Mesothelial cell of epicardium (in vitro differentiated cells): Measurements from ENCODE around the gene MED27. TPM values are rescaled to one million over a fixed set of nuclear protein-coding genes. Genes with fewer than 3 reads are reported as not detected.

ENCODE experiments used
- DNase-seq, 2 experiments: peaks; one replicate each; pipeline ENCODE4 v3.0.0; 2021; ENCODE audit warnings: low spot score in 2 of 2; ENCODE audit not compliant: unreplicated experiment in 2 of 2
- H3K27ac Mint-ChIP-seq: 2 replicates; pipeline ENCODE4 v1.8.0; 2021; ENCODE audit warnings: mixed read lengths
- H3K27me3 Mint-ChIP-seq: 2 replicates; pipeline ENCODE4 v1.8.0; 2021; ENCODE audit warnings: low read depth, mixed read lengths
- H3K36me3 Mint-ChIP-seq: 2 replicates; pipeline ENCODE4 v1.8.0; 2021; ENCODE audit warnings: mixed read lengths
- H3K4me1 Mint-ChIP-seq: 2 replicates; pipeline ENCODE4 v1.8.0; 2021; ENCODE audit warnings: mixed read lengths
- H3K4me3 Mint-ChIP-seq: 2 replicates; pipeline ENCODE4 v1.8.0; 2021; ENCODE audit warnings: mild to moderate bottlenecking, moderate library complexity, mixed read lengths
- H3K9me3 Mint-ChIP-seq: 2 replicates; pipeline ENCODE4 v1.8.0; 2021; ENCODE audit warnings: mixed read lengths
- total RNA-seq: library from RNA; stranded (reverse); gene quantifications from 3 replicates; pipeline ENCODE4 v1.2.1, GENCODE V29; 2021
- TF ChIP-seq, protein P1 (sequence below): fragments of 200-600 bp; sonication (generic); IDR thresholded peaks from one replicate; pipeline ENCODE4 v1.5.0; 2021; ENCODE audit warnings: antibody characterized with exemption; ENCODE audit not compliant: unreplicated experiment

Gene MED27
- total RNA-seq, 1 donor from 2014 or later, result 29.0 TPM

DNA sequence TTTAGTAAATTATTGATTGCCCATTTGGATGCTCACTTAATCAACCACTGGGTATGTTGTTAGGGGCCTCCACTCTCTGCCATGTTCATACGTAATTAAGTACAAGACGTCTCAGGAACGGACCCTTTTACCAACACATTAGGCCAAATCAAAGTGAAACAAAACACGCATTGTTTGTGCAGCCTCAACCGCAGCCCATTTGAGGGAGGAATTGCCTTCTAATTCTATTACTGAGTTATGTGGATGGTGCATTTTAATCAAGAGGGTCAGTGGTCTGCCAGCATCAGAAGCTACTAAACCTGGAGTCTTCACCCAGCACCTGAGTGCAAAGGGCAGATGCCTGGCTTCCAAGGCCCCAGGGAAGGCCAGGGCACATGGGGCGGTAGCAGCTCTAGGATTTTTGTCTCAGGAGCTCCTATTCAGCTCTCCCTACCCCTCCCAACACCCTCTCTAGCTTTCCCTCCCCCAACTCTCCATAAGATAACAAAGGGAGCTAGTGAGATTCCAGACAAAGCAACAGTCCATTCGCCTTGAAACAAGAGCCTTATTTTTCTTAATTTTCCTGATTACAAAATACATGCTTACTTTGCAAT lies 7.9 kb upstream of the MED27 start:
- TF ChIP-seq, protein P1, sequence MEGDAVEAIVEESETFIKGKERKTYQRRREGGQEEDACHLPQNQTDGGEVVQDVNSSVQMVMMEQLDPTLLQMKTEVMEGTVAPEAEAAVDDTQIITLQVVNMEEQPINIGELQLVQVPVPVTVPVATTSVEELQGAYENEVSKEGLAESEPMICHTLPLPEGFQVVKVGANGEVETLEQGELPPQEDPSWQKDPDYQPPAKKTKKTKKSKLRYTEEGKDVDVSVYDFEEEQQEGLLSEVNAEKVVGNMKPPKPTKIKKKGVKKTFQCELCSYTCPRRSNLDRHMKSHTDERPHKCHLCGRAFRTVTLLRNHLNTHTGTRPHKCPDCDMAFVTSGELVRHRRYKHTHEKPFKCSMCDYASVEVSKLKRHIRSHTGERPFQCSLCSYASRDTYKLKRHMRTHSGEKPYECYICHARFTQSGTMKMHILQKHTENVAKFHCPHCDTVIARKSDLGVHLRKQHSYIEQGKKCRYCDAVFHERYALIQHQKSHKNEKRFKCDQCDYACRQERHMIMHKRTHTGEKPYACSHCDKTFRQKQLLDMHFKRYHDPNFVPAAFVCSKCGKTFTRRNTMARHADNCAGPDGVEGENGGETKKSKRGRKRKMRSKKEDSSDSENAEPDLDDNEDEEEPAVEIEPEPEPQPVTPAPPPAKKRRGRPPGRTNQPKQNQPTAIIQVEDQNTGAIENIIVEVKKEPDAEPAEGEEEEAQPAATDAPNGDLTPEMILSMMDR, result no peak
- H3K27ac Mint-ChIP-seq, result no peak overlapping the region
- no peak overlapping the region for H3K4me3 Mint-ChIP-seq
- H3K9me3 Mint-ChIP-seq, result no peaks in the 10 kb centered on the region
- peaks cover 63% of the 10 kb centered on the region for H3K27me3 Mint-ChIP-seq
- H3K36me3 Mint-ChIP-seq, result no peaks in the 10 kb centered on the region
- no peaks in the 10 kb centered on the region for H3K4me1 Mint-ChIP-seq
- no peak for DNase-seq

GRCh38 chr9:132082188-132082587 lies 2.5 kb upstream of the MED27 start:
- Mint-ChIP-seq H3K4me3 (no peak overlapping the region), H3K4me1 (peaks cover 24% of the 10 kb centered on the region), H3K36me3 (peaks cover 2% of the 10 kb centered on the region), H3K27ac (no peak overlapping the region), H3K27me3 (peaks cover 37% of the 10 kb centered on the region), H3K9me3 (no peaks in the 10 kb centered on the region)
- TF ChIP-seq, protein P1, result no peak
- no peak for DNase-seq

DNA sequence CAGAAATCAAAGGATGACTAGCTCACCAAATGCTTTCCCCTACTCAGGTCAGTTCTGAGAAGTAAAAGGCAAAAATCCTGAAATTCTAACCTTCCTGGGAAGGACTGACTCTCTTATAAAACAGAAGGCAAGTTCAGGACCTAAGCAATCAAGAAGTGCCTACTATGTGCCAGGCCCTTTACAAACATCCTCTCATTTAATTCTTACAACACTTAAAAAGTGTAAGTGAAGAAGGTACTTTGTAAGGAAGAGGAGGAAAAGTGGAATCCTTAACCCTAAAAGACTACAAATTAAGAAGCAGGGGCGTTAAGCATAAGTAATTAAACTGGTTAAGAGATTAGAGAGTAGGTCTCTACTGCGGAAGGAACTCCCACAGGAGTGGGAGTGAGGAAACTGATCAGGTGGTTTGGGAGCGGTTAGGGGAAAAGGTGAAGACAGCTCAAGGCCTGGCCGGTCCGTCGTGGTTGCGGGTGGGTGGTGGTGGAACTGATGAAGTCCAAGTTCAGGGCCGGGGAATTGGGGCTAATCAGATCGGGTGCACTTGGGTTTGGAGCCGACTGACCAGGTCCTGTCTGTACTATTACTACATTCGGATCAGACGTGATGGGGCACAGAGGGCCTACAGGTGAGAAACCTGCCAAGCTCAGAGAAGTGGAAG lies 839 bp downstream of the MED27 start:
- peaks cover 7% of the 10 kb centered on the region for H3K27me3 Mint-ChIP-seq
- TF ChIP-seq, protein P1, result no peak
- H3K9me3 Mint-ChIP-seq, result no peaks in the 10 kb centered on the region
- H3K27ac Mint-ChIP-seq, result peak overlapping the region; percentile 88
- DNase-seq, result no peak
- H3K4me3 Mint-ChIP-seq, result peak overlapping the region; percentile 89
- peaks cover 10% of the 10 kb centered on the region for H3K36me3 Mint-ChIP-seq
- H3K4me1 Mint-ChIP-seq, result peaks cover 31% of the 10 kb centered on the region

GRCh38 chr9:132077881-132078698 lies 1.6 kb downstream of the MED27 start:
- Mint-ChIP-seq H3K27ac (peak overlapping the region; percentile 88), H3K36me3 (peaks cover 11% of the 10 kb centered on the region), H3K27me3 (peaks cover 4% of the 10 kb centered on the region), H3K4me1 (peaks cover 31% of the 10 kb centered on the region), H3K4me3 (peak overlapping the region; percentile 89), H3K9me3 (no peaks in the 10 kb centered on the region)
- TF ChIP-seq, protein P1, result no peak
- DNase-seq, result peak; percentile 43 to 65

GRCh38 chr9:132075853-132076252 lies 3.8 kb downstream of the MED27 start:
- H3K36me3 Mint-ChIP-seq, result peaks cover 14% of the 10 kb centered on the region
- TF ChIP-seq, protein P1, result no peak
- DNase-seq, result no peak
- no peak overlapping the region for H3K4me3 Mint-ChIP-seq
- H3K4me1 Mint-ChIP-seq, result peaks cover 31% of the 10 kb centered on the region
- H3K9me3 Mint-ChIP-seq, result no peaks in the 10 kb centered on the region
- no peaks in the 10 kb centered on the region for H3K27me3 Mint-ChIP-seq
- no peak overlapping the region for H3K27ac Mint-ChIP-seq
